Lower lobe of right lung (tissue), 2 donors: ENCODE measurements around the gene MDM1. TPM values are rescaled to one million over a fixed set of nuclear protein-coding genes. Genes with fewer than 3 reads are reported as not detected.

Experiments
- ATAC-seq, 2 donors: fragments of 200-7000 bp; cut with Tn5 transposase; one replicate each; pipeline ENCODE4 v1.9.1; 2020 to 2022; ENCODE audit warnings: mild to moderate bottlenecking in 2 of 2, moderate library complexity in 2 of 2
- DNase-seq: peaks from one replicate; pipeline ENCODE4 v3.0.0-alpha.2; 2020
- H3K27ac ChIP-seq: fragments of 200-600 bp; one replicate; pipeline ENCODE4 v1.8.0; 2022
- H3K27me3 ChIP-seq: fragments of 200-600 bp; one replicate; pipeline ENCODE4 v1.8.0; 2022; ENCODE audit warnings: low read depth
- H3K36me3 ChIP-seq: fragments of 200-600 bp; one replicate; pipeline ENCODE4 v1.8.0; 2022; ENCODE audit warnings: mild to moderate bottlenecking
- H3K4me1 ChIP-seq: fragments of 200-600 bp; one replicate; pipeline ENCODE4 v1.8.0; 2022
- H3K4me3 ChIP-seq: fragments of 200-600 bp; one replicate; pipeline ENCODE4 v1.8.0; 2022; ENCODE audit warnings: mild to moderate bottlenecking
- H3K9me3 ChIP-seq: fragments of 200-600 bp; one replicate; pipeline ENCODE4 v1.8.0; 2022
- CTCF ChIP-seq: fragments of 200-600 bp; IDR thresholded peaks from one replicate; pipeline ENCODE4 v1.8.0; 2022; ENCODE audit warnings: antibody characterized with exemption, mild to moderate bottlenecking
- intact Hi-C: fragments of 100-400 bp; cut with DNase I; formaldehyde crosslinking; loops from one replicate; pipeline ENCODE4 v1.11.0; 2022
- total RNA-seq: library from RNA; stranded (reverse); fragmentation: NEBNext Ultra II Directional; extraction: Animal tissue kit (Norgen Biotek cat#: 25700); gene quantifications from one replicate; pipeline ENCODE4 v1.2.1, GENCODE V29; 2021
- donor health status: DM: no; HTN: yes; CAD: no; lungs with severe emphysema.

The MDM1 gene
- total RNA-seq, 1 donor from 2014 or later = 13.8 TPM

GRCh38 chr12:68348419-68348818 lies 16.3 kb upstream of the MDM1 start:
- intact Hi-C loops = no loop called here
- H3K27ac ChIP-seq = no peak overlapping the region
- DNase-seq = no peak
- H3K9me3 ChIP-seq = no peaks in the 10 kb centered on the region
- no peak for ATAC-seq
- no peaks in the 10 kb centered on the region for H3K4me1 ChIP-seq
- TF ChIP-seq CTCF = no peak
- H3K27me3 ChIP-seq = no peaks in the 10 kb centered on the region
- no peaks in the 10 kb centered on the region for H3K36me3 ChIP-seq
- H3K4me3 ChIP-seq = no peak overlapping the region

DNA sequence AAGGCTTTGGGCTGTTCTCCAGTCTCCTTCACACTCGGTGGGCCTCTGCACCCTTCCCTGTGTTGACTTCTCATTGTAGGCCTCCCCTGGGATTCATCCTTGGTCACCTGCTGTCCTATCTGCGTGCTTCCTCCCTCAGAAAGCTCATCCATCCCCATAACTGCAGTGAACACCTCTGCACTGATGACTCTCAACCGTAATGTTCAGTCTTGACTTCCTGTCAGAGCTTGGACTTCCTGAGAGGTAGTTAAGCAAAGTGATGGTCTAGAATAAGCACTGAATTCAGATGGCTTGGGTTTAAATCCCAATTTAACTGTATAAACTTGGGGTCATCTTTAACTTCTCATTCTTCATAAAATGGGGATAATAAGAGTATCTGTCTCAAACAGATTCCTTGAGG lies 13.6 kb upstream of the MDM1 start:
- H3K4me3 ChIP-seq = no peak overlapping the region
- H3K9me3 ChIP-seq = no peaks in the 10 kb centered on the region
- no peak for ATAC-seq
- no peaks in the 10 kb centered on the region for H3K36me3 ChIP-seq
- TF ChIP-seq CTCF = no peak
- DNase-seq = no peak
- no peak overlapping the region for H3K27ac ChIP-seq
- no peaks in the 10 kb centered on the region for H3K27me3 ChIP-seq
- intact Hi-C loops = no loop called here
- no peaks in the 10 kb centered on the region for H3K4me1 ChIP-seq

DNA sequence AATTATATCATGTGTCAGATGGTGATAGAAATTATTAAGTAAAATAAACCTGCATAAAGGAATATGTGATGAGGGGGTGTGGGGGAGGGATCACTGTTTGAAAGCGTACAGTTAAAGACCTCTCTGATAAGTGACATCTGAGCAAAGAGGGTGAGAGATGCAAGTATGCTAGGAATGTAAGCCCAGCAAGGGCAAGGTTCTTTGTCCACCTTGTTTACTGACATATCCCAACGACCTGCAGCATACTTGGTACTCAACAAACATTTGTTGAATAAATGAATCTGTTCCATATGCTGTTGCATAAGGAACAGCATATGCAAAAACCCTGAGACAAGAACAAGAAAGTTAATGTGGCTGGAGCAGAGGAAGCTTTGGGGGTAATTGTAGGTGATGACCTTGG lies 12.0 kb upstream of the MDM1 start:
- ATAC-seq (no peak), DNase-seq (no peak)
- H3K36me3 ChIP-seq = no peaks in the 10 kb centered on the region
- H3K27ac ChIP-seq = no peak overlapping the region
- no peaks in the 10 kb centered on the region for H3K4me1 ChIP-seq
- intact Hi-C loops = no loop called here
- no peak for TF ChIP-seq CTCF
- H3K9me3 ChIP-seq = no peaks in the 10 kb centered on the region
- peaks cover 2% of the 10 kb centered on the region for H3K27me3 ChIP-seq
- H3K4me3 ChIP-seq = no peak overlapping the region

DNA sequence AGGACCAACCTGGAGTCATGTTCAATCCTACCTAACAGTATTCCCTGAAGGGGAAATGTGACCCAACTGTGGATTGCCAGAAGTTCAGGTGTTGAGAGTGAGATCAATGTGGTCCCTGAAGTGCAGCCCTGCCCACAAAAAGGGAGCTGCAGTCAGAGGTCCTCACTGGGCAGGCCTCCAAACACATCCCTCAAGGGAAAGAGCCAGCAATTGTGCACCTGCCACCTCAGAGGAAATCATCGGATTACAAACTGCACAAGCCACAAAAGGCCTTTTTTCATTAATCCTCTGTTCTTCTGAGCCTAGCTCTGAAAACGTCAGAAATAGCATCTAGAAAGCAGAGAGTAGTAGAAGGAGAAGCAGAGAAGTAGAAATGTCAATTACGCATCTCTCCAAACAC lies 10.8 kb upstream of the MDM1 start:
- no peak overlapping the region for H3K27ac ChIP-seq
- no peaks in the 10 kb centered on the region for H3K36me3 ChIP-seq
- ATAC-seq (no peak), DNase-seq (no peak)
- H3K4me3 ChIP-seq = no peak overlapping the region
- no peaks in the 10 kb centered on the region for H3K4me1 ChIP-seq
- H3K9me3 ChIP-seq = no peaks in the 10 kb centered on the region
- intact Hi-C loops = no loop called here
- H3K27me3 ChIP-seq = peaks cover 3% of the 10 kb centered on the region
- TF ChIP-seq CTCF = no peak

DNA sequence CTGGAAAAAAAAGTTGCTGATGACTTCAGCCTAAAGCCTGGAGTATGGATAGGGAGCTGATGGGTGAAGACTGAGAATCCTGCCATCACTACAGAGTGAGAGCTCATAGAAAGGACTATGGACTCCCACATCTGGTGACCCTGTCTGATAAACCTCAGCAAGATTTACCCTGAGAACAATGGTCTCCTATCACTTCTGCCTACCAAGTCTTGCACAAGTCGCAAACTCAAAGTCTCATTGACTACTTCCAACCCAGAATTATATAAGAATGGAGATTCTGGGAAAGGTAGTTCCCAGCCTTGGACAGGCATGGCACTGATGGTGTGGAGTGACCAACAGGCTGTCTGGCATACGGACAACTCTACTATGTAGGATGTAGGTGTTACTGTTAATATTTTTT lies 9.7 kb upstream of the MDM1 start:
- intact Hi-C loops = no loop called here
- ATAC-seq (no peak), DNase-seq (no peak)
- Histone ChIP-seq H3K4me1 (no peaks in the 10 kb centered on the region), H3K27me3 (peaks cover 3% of the 10 kb centered on the region), H3K4me3 (no peak overlapping the region), H3K27ac (no peak overlapping the region), H3K36me3 (no peaks in the 10 kb centered on the region), H3K9me3 (no peaks in the 10 kb centered on the region)
- no peak for TF ChIP-seq CTCF
